Transverse colon (tissue), 4 donors: ENCODE results near the gene NOM1. TPM values are rescaled to one million over a fixed set of nuclear protein-coding genes. Genes with fewer than 3 reads are reported as not detected.
"Not testable (repeated sequence)": the region's sequence is repeated elsewhere in the genome, so short reads cannot be mapped to it uniquely, and the experiment has no call there.

Source experiments
- DNase-seq: peaks from one replicate; pipeline ENCODE4 v3.0.0-alpha.2; 2019
- H3K27ac ChIP-seq, 4 donors: fragments of 200-600 bp; sonication (generic); 2 replicates each; pipeline ENCODE4 v1.5.1; 2016 to 2018; ENCODE audit warnings: inconsistent platforms in 4 of 4
- H3K27me3 ChIP-seq: fragments of 200-600 bp; sonication (generic); 2 replicates; pipeline ENCODE4 v1.5.1; 2017; ENCODE audit warnings: inconsistent platforms
- H3K36me3 ChIP-seq, 4 donors: fragments of 200-600 bp; sonication (generic); 2 replicates each; pipeline ENCODE4 v1.5.1; 2017 to 2019; ENCODE audit warnings: inconsistent platforms in 4 of 4
- H3K4me1 ChIP-seq, 4 donors: fragments of 200-600 bp; sonication (generic); 2 replicates each; pipeline ENCODE4 v1.5.1; 2017 to 2020; ENCODE audit warnings: inconsistent platforms in 4 of 4
- H3K4me3 ChIP-seq, 4 donors: fragments of 200-600 bp; sonication (generic); 1 replicate in 1 of 4; 2 replicates in 3 of 4; pipeline versions ENCODE4 v1.5.1 to v1.6.1; 2017 to 2019; ENCODE audit warnings: inconsistent platforms in 4 of 4
- H3K9me3 ChIP-seq, 2 donors: fragments of 200-600 bp; sonication (generic); 2 replicates each; pipeline ENCODE4 v1.5.1; 2017 to 2019; ENCODE audit warnings: inconsistent platforms in 2 of 2
- EP300 ChIP-seq: sonication (generic); formaldehyde crosslinking; IDR thresholded peaks from one replicate; pipeline ENCODE4 v1.6.1; 2017; ENCODE audit warnings: antibody characterized with exemption, low read depth
- POLR2A ChIP-seq: fragments of 450-650 bp; IDR thresholded peaks from one replicate; pipeline ENCODE4 v1.6.1; 2016; ENCODE audit warnings: antibody characterized with exemption, mild to moderate bottlenecking, moderate library complexity
- POLR2AphosphoS5 ChIP-seq, 3 donors: sonication (generic); formaldehyde crosslinking; IDR thresholded peaks; one replicate each; pipeline ENCODE4 v1.6.1; 2016; ENCODE audit warnings: antibody characterized with exemption in 3 of 3
- WGBS, 2 donors: methylation state at CpG; one replicate each; pipeline ENCODE4 v1.1.5; 2018; ENCODE audit warnings: low coverage in 1 of 2; 5-methylcytosine and 5-hydroxymethylcytosine counted together
- in situ Hi-C, 4 donors: fragments of 200-750 bp; cut with MboI; loops; one replicate each; pipeline versions ENCODE4 v1.15.0 to v1.15.1; 2017; ENCODE audit warnings: low sequenced_read_pairs in 3 of 4, low pct_ligation_motif_present in 1 of 4, low pct_unique_long_range_greater_than_20kb in 1 of 4
- intact Hi-C: fragments of 100-400 bp; cut with DNase I; formaldehyde crosslinking; loops from one replicate; pipeline ENCODE4 v1.15.1; 2023; ENCODE audit warnings: low total_unique reads
- total RNA-seq, 4 donors: library from RNA; depleted of rRNA; stranded (reverse); fragments of >200 nt; gene quantifications; one replicate each; pipeline ENCODE4 v1.1.0, GENCODE V29; 2016
- TF ChIP-seq, protein P1 (sequence below), 5 experiments: fragments of 200-600 bp in 3 of 5; fragments of 450-650 bp in 2 of 5; sonication (generic) in 3 of 5; IDR thresholded peaks; 1 replicate in 2 of 5; 2 replicates in 3 of 5; pipeline ENCODE4 v1.5.1; 2016 to 2017; ENCODE audit warnings: antibody characterized with exemption in 5 of 5, inconsistent platforms in 3 of 5, mild to moderate bottlenecking in 2 of 5, moderate library complexity in 1 of 5

Gene NOM1
- total RNA-seq, 4 donors from 2014 or later = 6.6 to 22.4 (median 15.2) TPM

DNA sequence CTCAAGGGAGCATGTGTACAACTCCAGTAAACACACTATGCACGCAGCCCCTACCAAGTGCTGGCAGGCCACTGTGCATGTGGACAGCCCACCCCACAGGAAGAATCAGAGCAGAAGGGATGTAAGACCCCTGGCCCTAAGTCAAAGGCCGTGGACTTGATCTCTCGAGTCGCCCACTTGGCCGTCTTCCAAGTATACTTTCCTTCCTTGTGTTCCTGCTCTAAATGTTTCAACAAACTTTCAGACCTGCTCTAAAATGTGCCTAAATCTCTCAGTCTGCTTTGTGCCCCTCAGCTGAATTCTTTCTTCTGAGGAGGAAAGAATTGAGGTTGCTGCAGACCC lies 21.1 kb upstream of the NOM1 start:
- Histone ChIP-seq H3K27me3 (peaks cover 13% of the 10 kb centered on the region), H3K9me3 (no peaks in the 10 kb centered on the region), H3K4me3 (no peak overlapping the region), H3K27ac (no peak overlapping the region), H3K36me3 (no peaks in the 10 kb centered on the region), H3K4me1 (peaks cover 0 to 14% (median 6%) of the 10 kb centered on the region in 4 donors)
- TF ChIP-seq POLR2AphosphoS5 (IDR thresholded peaks at IDR 0.05) (no peak), EP300 (no peak), POLR2A (no peak)
- TF ChIP-seq, protein P1, sequence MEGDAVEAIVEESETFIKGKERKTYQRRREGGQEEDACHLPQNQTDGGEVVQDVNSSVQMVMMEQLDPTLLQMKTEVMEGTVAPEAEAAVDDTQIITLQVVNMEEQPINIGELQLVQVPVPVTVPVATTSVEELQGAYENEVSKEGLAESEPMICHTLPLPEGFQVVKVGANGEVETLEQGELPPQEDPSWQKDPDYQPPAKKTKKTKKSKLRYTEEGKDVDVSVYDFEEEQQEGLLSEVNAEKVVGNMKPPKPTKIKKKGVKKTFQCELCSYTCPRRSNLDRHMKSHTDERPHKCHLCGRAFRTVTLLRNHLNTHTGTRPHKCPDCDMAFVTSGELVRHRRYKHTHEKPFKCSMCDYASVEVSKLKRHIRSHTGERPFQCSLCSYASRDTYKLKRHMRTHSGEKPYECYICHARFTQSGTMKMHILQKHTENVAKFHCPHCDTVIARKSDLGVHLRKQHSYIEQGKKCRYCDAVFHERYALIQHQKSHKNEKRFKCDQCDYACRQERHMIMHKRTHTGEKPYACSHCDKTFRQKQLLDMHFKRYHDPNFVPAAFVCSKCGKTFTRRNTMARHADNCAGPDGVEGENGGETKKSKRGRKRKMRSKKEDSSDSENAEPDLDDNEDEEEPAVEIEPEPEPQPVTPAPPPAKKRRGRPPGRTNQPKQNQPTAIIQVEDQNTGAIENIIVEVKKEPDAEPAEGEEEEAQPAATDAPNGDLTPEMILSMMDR (IDR thresholded peaks at IDR 0.05) = no peak
- in situ Hi-C loops (no loop called here), intact Hi-C loops (no loop called here)
- no peak for DNase-seq
- WGBS, 2 donors = 13 to 42% methylated on average over 1 to 5 of the region's 5 CpGs

DNA sequence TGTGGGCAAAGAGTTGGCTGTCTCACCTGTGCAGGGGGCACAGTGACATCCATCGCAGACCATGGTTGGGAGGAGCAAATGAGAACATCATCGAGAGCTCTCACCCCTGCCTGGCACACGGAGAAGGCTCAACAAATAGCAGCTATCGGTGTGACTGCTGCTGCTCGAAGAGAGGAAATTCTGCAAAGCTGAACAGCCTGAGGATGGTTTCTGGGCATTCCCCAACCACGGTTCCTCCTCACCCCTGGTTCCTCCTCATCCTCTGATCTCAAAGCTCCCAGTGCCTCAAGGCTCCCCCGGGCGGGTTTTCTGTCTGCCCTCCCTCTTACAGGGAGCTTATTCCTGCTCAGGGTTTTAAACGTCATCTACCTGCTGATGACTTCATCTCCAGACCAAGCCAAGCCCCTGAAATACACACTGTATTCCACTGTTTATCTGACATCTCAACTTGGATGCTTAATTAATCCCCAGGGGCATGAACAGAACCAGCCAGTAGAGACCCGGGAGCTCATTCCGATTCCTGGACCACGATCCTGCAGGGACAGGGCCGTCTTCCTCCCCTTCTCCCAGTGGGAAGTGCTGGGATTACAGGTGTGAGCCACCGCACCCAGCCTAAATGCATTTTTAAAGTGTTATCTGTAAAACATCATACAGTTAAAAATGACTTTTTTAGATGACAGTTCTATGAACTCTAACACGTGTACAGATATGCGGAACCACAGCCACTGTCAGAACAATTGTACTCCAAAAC lies 19.5 kb upstream of the NOM1 start:
- Histone ChIP-seq H3K36me3 (no peaks in the 10 kb centered on the region), H3K4me1 (peaks cover 0 to 14% (median 6%) of the 10 kb centered on the region in 4 donors), H3K27ac (no peak overlapping the region), H3K4me3 (no peak overlapping the region), H3K27me3 (peaks cover 13% of the 10 kb centered on the region), H3K9me3 (no peaks in the 10 kb centered on the region)
- WGBS, 2 donors = 67 to 82% methylated on average over 8 to 16 of the region's 16 CpGs
- TF ChIP-seq, protein P1 (IDR thresholded peaks at IDR 0.05) = no peak
- TF ChIP-seq EP300 = no peak
- TF ChIP-seq POLR2AphosphoS5 (IDR thresholded peaks at IDR 0.05) = no peak
- TF ChIP-seq POLR2A = no peak
- in situ Hi-C loops = no loop called here
- no peak for DNase-seq
- intact Hi-C loops = no loop called here

DNA sequence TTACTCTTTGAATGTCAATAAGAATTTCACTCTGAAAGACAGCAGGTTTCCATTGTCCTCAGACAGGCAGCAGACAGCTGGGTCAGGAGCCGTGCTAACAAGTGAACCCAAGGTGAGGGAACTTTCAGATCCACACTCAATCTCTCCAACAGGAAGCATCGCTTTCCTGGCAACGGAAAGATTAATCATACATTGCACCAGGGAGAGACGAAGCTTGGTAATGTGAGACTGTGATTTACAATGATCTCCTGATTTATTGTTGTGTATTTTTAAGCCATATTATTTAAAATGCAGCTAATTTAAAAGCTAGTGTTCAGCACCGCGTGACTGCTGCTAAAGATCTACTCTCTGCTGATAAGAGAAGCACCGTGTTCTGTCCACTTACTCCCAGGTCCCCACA lies 17.5 kb upstream of the NOM1 start:
- 8 to 9% methylated on average over 7 of the region's 7 CpGs for WGBS, 2 donors

DNA sequence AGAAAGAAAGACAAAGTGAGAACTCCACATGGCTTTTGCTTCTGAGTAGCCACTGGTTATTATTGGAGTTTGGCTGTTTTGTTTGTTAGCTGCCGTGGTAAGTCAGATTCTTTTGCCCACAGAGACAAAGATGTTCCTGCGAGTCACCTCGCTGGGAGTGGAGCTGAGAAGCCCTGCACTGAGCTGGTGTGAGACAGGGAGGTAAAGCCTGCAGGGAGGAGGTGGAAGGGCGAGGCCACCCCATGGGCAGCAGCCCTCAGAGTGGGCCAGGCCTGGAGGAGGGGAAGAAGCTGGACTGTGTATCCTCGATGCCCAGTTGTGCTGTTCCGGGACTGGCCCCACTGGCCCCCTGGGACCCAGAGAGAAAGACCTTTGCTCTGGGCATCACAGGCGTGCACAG lies 14.3 kb upstream of the NOM1 start:
- DNase-seq = no peak
- peaks cover 6% of the 10 kb centered on the region for H3K27me3 ChIP-seq
- no peak overlapping the region for H3K27ac ChIP-seq
- in situ Hi-C loops = no loop called here
- H3K9me3 ChIP-seq = no peaks in the 10 kb centered on the region
- H3K4me3 ChIP-seq = no peak overlapping the region
- no peaks in the 10 kb centered on the region for H3K36me3 ChIP-seq
- TF ChIP-seq POLR2AphosphoS5 (IDR thresholded peaks at IDR 0.05) (no peak), POLR2A (no peak), EP300 (no peak)
- TF ChIP-seq, protein P1 (IDR thresholded peaks at IDR 0.05) = no peak
- intact Hi-C loops = no loop called here
- 84 to 95% methylated on average over 3 to 7 of the region's 7 CpGs for WGBS, 2 donors
- no peaks in the 10 kb centered on the region for H3K4me1 ChIP-seq

More for the DNA sequence above, 17.5 kb upstream of the NOM1 start:
- Histone ChIP-seq H3K27ac (no peak overlapping the region), H3K4me3 (no peak overlapping the region), H3K36me3 (no peaks in the 10 kb centered on the region), H3K9me3 (no peaks in the 10 kb centered on the region), H3K27me3 (peaks cover 13% of the 10 kb centered on the region), H3K4me1 (peaks cover 0 to 14% (median 6%) of the 10 kb centered on the region in 4 donors)
- no peak for TF ChIP-seq POLR2AphosphoS5 (IDR thresholded peaks at IDR 0.05)
- no peak for TF ChIP-seq EP300
- TF ChIP-seq POLR2A = no peak
- TF ChIP-seq, protein P1 (IDR thresholded peaks at IDR 0.05) = no peak
- DNase-seq = no peak
- intact Hi-C loops (no loop called here), in situ Hi-C loops (no loop called here)

DNA sequence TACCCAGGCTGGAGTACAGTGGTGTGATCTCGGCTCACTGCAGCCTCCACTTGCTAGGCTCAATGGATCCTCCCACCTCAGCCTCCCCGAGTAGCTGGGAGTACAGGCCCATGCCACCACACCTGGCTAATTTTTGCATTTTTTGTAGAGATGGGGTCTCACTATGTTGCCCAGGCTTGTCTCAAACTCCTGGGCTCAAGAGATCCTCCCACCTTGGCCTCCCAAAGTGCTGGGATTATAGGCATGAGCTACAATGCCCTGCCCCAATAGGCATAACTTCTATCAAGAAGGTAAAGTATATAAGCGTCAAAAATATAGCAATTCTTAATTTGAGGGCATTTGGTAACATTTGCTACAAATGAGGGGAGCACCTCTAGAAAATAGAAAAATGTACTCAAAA lies 12.7 kb upstream of the NOM1 start:
- H3K27me3 ChIP-seq, intact Hi-C loops, H3K36me3 ChIP-seq, H3K9me3 ChIP-seq, H3K27ac ChIP-seq, H3K4me1 ChIP-seq, in situ Hi-C loops, H3K4me3 ChIP-seq, DNase-seq: not testable (repeated sequence)
- 80 to 95% methylated on average over 2 to 3 of the region's 3 CpGs for WGBS, 2 donors
